VCaP (cell line): ENCODE measurements around the gene HDGF.
"Not testable (repeated sequence)": the region's sequence is repeated elsewhere in the genome, so short reads cannot be mapped to it uniquely, and the experiment has no call there.

Experiments
- H3K27ac ChIP-seq: fragments of 450-650 bp; 2 replicates; pipeline ENCODE4 v1.5.1; 2017
- TF ChIP-seq, protein P1 (sequence below): fragments of 450-650 bp; conservative IDR thresholded peaks from 2 replicates; pipeline ENCODE4 v1.5.1; 2017; ENCODE audit warnings: mild to moderate bottlenecking, moderate library complexity

The HDGF gene

DNA sequence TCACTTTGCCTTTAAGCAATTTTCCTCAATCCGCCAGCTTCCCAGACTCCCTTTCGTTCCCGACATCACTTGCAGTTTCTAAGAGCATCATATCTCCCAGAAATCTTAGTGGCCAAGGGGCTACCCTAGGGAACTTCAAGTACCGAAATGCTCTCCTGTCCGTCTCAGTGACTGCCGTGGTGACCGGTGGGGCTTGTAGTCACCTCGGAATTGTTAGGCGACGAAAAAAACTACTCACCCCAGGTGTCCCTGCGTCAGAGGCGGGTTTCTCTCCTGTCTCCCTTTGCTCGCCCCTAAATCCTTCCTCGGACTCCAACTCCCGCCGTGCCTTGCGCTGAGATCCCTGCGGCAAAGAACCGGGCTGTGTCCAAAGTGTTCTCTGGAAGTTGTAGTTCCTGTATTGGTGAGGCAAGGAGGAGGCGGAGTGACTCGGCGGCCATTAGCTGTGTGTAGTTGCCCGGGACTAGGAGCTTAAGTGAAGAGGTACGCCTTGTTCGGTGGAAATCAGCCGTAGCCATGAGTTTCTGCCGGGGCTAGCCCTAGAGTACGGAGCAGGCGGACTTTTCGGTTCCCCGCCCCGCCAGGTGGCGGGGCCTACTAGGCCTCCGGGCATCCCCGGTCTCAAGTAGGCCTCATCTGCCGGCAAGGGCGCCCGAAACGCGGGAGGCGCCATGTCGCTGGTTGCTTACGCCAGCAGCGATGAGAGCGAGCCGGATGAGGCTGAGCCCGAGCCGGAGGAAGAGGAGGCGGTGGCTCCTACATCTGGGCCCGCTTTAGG, 15.8 kb upstream of the HDGF start, which contains the start of gene PRCC:
PRCC (plus strand) TSS at position 435 of the 778 bp plus-strand sequence; CDS start at position 672, 237 bp downstream.
- peak within 1 kb of the TSS; percentile 91 for H3K27ac ChIP-seq
- TF ChIP-seq, protein P1, sequence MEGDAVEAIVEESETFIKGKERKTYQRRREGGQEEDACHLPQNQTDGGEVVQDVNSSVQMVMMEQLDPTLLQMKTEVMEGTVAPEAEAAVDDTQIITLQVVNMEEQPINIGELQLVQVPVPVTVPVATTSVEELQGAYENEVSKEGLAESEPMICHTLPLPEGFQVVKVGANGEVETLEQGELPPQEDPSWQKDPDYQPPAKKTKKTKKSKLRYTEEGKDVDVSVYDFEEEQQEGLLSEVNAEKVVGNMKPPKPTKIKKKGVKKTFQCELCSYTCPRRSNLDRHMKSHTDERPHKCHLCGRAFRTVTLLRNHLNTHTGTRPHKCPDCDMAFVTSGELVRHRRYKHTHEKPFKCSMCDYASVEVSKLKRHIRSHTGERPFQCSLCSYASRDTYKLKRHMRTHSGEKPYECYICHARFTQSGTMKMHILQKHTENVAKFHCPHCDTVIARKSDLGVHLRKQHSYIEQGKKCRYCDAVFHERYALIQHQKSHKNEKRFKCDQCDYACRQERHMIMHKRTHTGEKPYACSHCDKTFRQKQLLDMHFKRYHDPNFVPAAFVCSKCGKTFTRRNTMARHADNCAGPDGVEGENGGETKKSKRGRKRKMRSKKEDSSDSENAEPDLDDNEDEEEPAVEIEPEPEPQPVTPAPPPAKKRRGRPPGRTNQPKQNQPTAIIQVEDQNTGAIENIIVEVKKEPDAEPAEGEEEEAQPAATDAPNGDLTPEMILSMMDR: no peak

DNA sequence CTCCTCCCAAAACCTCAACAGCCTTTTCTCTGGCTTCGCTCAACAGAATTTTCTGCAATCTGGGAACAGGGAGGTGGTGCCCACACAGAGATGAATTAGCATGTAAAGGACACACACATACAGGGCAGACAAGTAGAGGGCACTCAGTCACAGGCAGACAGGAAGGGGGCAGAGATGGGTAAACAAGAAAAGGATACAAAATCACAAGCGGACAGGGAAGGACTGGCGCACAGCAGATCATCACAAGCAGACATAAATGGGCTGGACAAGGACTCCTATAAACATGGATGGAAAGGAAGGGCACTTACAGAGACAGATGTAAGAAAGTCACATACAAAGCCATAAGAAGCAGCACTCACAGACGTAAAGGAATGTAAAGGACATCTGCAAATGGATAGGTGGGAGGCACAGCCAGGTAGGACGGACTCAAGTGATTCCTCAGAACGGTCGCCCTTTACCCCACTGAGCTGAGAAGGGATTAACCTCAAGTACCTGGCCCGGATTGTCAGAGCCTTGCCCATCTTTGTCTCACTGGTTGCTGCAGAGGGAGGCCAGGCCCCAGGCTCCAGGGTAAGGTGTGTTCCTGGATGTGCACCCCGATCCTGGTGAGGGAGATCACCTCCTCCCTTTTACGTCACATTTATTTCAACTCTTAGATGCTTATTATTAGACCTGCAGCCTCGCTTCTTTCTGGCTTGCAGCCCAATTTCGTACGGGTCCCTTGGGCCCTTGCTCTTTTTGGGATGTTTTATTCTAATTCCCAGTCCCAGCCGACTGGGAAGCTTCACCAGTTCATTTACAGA, 15.0 kb upstream of the HDGF start:
- TF ChIP-seq, protein P1: no peak

DNA sequence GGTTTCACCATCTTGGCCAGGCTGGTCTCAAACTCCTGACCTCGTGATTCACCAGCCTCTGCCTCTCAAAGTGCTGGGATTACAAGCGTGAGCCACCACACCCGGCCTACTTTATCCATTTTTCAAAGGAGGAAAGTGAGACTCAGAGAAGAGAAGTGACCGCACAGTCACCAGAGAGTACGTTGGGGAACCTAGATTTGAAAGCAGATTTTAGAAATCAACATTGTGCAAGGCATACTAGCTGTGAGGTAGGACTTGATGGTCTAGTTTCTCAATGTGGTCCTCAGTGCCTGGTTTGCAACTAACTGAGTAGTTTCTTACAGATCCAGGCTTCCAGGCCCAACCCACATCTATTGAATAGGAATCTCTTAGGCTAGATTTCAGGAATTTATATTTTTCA, 14.2 kb upstream of the HDGF start:
- H3K27ac ChIP-seq: peak overlapping the region; percentile 91
- TF ChIP-seq, protein P1: no peak

More for the DNA sequence above, 15.0 kb upstream of the HDGF start:
- peak overlapping the region; percentile 91 for H3K27ac ChIP-seq

DNA sequence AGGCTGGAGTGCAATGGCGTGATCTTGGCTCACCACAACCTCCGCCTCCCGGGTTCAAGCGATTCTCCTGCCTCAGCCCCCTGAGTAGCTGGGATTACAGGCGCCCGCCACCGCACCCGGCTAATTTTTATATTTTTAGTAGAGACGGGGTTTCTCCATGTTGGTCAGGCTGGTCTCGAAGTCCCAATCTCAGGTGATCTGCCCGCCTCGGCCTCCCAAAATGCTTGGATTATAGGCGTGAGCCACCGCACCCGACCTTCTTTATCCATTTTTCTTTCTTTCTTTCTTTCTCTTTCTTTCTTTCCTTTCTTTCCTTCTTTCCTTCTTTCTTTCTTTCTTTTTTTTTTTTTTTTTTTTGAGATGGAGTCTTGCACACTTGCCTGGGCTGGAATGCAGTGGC, 13.7 kb upstream of the HDGF start:
- not testable (repeated sequence) for H3K27ac ChIP-seq

DNA sequence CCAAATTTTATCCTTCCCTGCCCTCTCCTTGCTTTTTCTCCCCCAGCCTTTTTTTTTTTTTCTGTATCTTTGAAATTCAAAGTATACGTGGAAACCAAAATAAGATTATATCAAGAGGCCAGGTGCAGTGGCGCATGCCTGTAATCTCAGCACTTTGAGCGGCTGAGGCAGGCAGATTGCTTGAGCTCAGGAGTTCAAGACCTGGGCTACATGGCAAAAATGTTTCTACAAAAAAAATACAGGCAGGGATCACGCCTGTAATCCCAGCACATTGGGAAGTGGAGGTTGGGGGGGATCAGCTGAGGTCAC, 9.3 kb upstream of the HDGF start:
- TF ChIP-seq, protein P1: no peak
- no peak overlapping the region for H3K27ac ChIP-seq

DNA sequence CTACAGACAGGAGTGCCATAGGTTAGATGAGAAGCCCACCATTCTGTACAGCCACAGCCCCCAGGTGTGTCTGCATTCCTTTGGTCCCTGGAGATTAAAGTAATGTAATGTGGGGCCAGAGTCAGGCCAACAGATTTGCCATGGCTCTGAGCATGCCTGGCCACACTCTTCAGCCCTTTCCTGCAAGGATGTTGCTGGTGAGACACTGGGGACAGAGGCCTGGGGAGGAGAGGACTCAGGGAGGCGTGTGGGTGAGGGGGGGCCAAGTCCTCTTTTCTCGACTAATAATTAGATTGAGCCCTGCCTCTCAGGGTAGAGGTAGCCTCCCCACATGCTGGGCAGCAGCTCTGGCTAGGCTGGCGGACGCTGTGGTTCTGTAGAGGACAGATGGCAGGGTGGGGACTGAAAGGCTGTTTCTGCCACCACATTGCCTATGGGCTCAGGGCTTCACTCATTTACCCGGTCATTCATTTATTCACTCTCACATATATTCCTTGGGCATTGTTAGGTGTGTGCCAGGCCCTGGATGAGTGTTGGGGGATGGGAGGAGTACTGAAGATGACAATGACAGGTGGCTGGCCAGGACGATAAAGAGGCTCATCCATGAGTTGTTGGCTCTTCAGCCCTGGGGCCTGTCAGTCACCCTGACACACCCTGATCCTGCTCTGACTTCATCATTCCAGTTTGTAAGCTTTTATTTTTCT, 8.8 kb upstream of the HDGF start:
- H3K27ac ChIP-seq: no peak overlapping the region
- TF ChIP-seq, protein P1: no peak

DNA sequence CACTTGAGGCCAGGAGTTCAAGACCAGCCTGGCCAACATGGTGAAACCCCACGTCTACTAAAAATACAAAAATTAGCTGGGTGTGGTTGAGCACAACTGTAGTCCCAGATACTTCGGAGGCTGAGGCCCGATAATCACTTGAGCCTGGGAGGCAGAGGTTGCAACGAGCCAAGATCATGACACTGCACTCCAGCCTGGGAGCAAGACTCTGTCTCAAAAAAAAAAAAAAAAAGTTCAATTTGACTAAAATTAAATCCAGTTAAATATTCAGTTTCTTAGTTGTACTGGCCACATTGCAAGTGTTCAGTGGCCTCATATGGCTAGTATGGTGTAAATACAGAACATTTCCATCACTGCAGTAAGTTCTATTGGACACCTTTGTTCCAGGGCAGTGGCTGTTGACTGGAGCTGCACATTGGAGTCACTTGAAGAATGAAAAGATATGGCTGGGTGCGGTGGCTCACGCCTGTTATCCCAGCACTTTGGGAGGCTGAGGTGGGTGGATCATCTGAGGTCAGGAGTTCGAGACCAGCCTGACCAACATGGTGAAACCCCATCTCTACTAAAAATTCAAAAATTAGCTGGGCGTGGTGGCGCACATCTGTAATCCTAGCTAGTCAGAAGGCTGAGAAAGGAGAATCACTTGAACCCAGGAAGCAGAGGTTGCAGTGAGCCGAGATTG, 6.2 kb upstream of the HDGF start:
- H3K27ac ChIP-seq: not testable (repeated sequence)

DNA sequence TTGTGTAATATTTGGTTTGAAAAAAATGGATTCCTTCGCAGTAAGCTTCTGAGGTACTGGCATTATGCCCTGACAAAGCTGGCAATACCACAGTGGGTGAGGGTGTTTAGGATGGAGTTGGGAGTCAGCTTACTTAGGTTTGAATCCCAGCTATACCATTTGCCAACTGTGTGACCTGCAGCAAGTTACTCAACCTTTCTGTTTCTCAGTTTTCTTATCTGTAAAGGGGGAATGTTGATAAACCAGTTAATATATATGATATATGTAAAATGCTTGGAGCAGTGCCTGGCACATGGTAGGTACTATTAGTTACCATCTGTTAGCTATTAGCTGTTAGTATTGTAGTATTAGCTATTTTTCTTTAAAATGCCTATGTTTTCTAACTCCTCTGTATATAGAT, 4.9 kb upstream of the HDGF start:
- no peak overlapping the region for H3K27ac ChIP-seq
- TF ChIP-seq, protein P1: no peak
